Transverse colon (tissue), 4 donors: Measurements from ENCODE around the gene UNC13C.

Experiments
- EP300 ChIP-seq: sonication (generic); formaldehyde crosslinking; IDR thresholded peaks from one replicate; pipeline ENCODE4 v1.6.1; 2017; ENCODE audit warnings: antibody characterized with exemption, low read depth
- POLR2A ChIP-seq: fragments of 450-650 bp; IDR thresholded peaks from one replicate; pipeline ENCODE4 v1.6.1; 2016; ENCODE audit warnings: antibody characterized with exemption, mild to moderate bottlenecking, moderate library complexity
- POLR2AphosphoS5 ChIP-seq, 3 donors: sonication (generic); formaldehyde crosslinking; IDR thresholded peaks; one replicate each; pipeline ENCODE4 v1.6.1; 2016; ENCODE audit warnings: antibody characterized with exemption in 3 of 3
- TF ChIP-seq, protein P1 (sequence below), 5 experiments: fragments of 200-600 bp in 3 of 5; fragments of 450-650 bp in 2 of 5; sonication (generic) in 3 of 5; IDR thresholded peaks; 1 replicate in 2 of 5; 2 replicates in 3 of 5; pipeline ENCODE4 v1.5.1; 2016 to 2017; ENCODE audit warnings: antibody characterized with exemption in 5 of 5, inconsistent platforms in 3 of 5, mild to moderate bottlenecking in 2 of 5, moderate library complexity in 1 of 5

DNA sequence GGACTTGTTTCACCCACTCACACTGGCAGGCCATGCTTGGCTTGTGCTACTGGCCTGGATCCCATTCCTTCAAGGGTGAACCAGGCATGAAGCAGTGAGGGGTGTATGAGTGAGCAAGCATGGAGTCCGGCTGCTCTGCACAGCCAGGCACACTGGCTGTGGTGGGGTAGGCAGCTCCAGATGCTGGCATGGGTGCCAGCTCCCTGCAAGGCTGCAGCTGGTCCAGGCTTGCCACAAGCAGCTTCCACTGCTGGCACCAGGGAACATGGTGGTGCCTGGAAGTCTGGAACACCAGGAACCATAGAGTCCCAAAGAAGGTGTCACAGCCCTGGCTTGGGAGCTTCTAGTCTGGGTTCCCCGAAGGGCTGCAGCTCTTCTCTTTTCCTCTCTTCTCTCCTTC, 395.1 kb downstream of the UNC13C start:
- TF ChIP-seq EP300 (no peak), POLR2A (no peak), POLR2AphosphoS5 (IDR thresholded peaks at IDR 0.05) (no peak)
- TF ChIP-seq, protein P1, sequence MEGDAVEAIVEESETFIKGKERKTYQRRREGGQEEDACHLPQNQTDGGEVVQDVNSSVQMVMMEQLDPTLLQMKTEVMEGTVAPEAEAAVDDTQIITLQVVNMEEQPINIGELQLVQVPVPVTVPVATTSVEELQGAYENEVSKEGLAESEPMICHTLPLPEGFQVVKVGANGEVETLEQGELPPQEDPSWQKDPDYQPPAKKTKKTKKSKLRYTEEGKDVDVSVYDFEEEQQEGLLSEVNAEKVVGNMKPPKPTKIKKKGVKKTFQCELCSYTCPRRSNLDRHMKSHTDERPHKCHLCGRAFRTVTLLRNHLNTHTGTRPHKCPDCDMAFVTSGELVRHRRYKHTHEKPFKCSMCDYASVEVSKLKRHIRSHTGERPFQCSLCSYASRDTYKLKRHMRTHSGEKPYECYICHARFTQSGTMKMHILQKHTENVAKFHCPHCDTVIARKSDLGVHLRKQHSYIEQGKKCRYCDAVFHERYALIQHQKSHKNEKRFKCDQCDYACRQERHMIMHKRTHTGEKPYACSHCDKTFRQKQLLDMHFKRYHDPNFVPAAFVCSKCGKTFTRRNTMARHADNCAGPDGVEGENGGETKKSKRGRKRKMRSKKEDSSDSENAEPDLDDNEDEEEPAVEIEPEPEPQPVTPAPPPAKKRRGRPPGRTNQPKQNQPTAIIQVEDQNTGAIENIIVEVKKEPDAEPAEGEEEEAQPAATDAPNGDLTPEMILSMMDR (IDR thresholded peaks at IDR 0.05), result no peak
